ENCODE data around the gene ZBTB42.

The ZBTB42 gene

GRCh38 chr14:104844306-104845032 is 43.6 kb downstream of the ZBTB42 start:
- no peak for DNase-seq

GRCh38 chr14:104845033-104845666 is 44.2 kb downstream of the ZBTB42 start:
- DNase-seq, result no peak

GRCh38 chr14:104845834-104846441 is 45.0 kb downstream of the ZBTB42 start:
- DNase-seq, result no peak

GRCh38 chr14:104852280-104852663 is 51.4 kb downstream of the ZBTB42 start:
- DNase-seq, result no peak

All from activated CD4-positive, alpha-beta T cell treated with anti-CD3 and anti-CD28 coated beads, Interleukin-2, amount 50 U/mL, for 48 hours (primary cell).